Heart right ventricle (tissue), 16 donors: ENCODE measurements around the gene ASIP. TPM values are rescaled to one million over a fixed set of nuclear protein-coding genes. Genes with fewer than 3 reads are reported as not detected.

Experiments used
- ATAC-seq, 8 donors: fragments of 200-7000 bp; cut with Tn5 transposase; one replicate each; pipeline ENCODE4 v1.9.1; 2020; ENCODE audit warnings: mild to moderate bottlenecking in 8 of 8, moderate library complexity in 8 of 8, moderate number of reproducible peaks in 1 of 8
- DNase-seq, 2 donors: peaks; one replicate each; pipeline ENCODE4 v3.0.0-alpha.2; 2020
- H3K27ac ChIP-seq, 10 donors: fragments of 200-600 bp; sonication (generic) in 2 of 10; one replicate each; pipeline versions ENCODE4 v1.5.0 to v1.8.0; 2020 to 2022; ENCODE audit warnings: mild to moderate bottlenecking in 3 of 10
- H3K27me3 ChIP-seq, 7 donors: fragments of 200-600 bp; one replicate each; pipeline ENCODE4 v1.8.0; 2021 to 2022; ENCODE audit warnings: mild to moderate bottlenecking in 2 of 7
- H3K36me3 ChIP-seq, 9 donors: fragments of 200-600 bp; sonication (generic) in 1 of 9; one replicate each; pipeline versions ENCODE4 v1.5.0 to v1.8.0; 2020 to 2022; ENCODE audit warnings: mild to moderate bottlenecking in 2 of 9
- H3K4me1 ChIP-seq, 9 donors: fragments of 200-600 bp; sonication (generic) in 1 of 9; one replicate each; pipeline versions ENCODE4 v1.5.0 to v1.8.0; 2020 to 2022; ENCODE audit warnings: mild to moderate bottlenecking in 4 of 9
- H3K4me3 ChIP-seq, 10 donors: fragments of 200-600 bp; sonication (generic) in 2 of 10; one replicate each; pipeline versions ENCODE4 v1.5.0 to v1.8.0; 2020 to 2022; ENCODE audit warnings: mild to moderate bottlenecking in 7 of 10, moderate library complexity in 2 of 10
- H3K9me3 ChIP-seq, 11 donors: fragments of 200-600 bp in 10 of 11; sonication (generic) in 2 of 11; one replicate each; pipeline versions ENCODE4 v1.5.0 to v1.8.0; 2013 to 2022; ENCODE audit warnings: mild to moderate bottlenecking in 2 of 11, control low read depth in 1 of 11, moderate library complexity in 1 of 11
- WGBS, 2 donors: extraction: QIAGEN DNeasy Blood & Tissue Kit; methylation state at CpG; one replicate each; pipeline ENCODE4 v1.1.7; 2013; ENCODE audit warnings: inconsistent platforms in 1 of 2; 5-methylcytosine and 5-hydroxymethylcytosine counted together
- intact Hi-C, 10 donors: fragments of 100-400 bp; cut with DNase I; formaldehyde crosslinking; loops; one replicate each; pipeline versions ENCODE4 v1.11.1 to v1.14.2; 2022
- polyA plus RNA-seq, 2 donors: library from polyadenylated mRNA; stranded (reverse); fragments of 200-250 nt; gene quantifications; one replicate each; pipeline ENCODE4 v1.2.3, GENCODE V29; 2013
- total RNA-seq, 10 donors: library from RNA; stranded (reverse); fragmentation: NEBNext Ultra II Directional in 3 of 10; extraction: Animal tissue kit (Norgen Biotek cat#: 25700) in 3 of 10; gene quantifications; one replicate each; pipeline versions ENCODE4 v1.2.1 to v1.2.4, GENCODE V29; 2021 to 2023
- TF ChIP-seq, protein P1 (sequence below), 9 donors: fragments of 200-600 bp; sonication (generic) in 2 of 9; IDR thresholded peaks; one replicate each; pipeline versions ENCODE4 v1.5.0 to v1.8.0; 2021 to 2022; ENCODE audit warnings: antibody characterized with exemption in 9 of 9, mild to moderate bottlenecking in 5 of 9, moderate library complexity in 1 of 9
- donor health status: Arrhythmogenic right ventricular cardiomyopathy.
- donor health status: ischemic (EF 13 %, LVEDD 7.1; RV severe dilation, severe dysfunction).
- donor health status: healthy with polysubstance abuse.
- donor health status: DM: no; HTN: yes; CAD: no.
- donor health status: DM: no; HTN: no; CAD: no.
- donor health status: ischemic (EF 25% LVEDD 6.9; RV normal size, moderate dysfunction).
- donor health status: ischemic (EF 25% LVEDD 5.7; RV mildly dilated, moderate dysfunction).
- donor health status: healthy.
- donor health status: DM: yes; HTN: yes; CAD: no.
- donor health status: Ischemic cardiomyopathy.
- donor health status: ischemic (EF 35%, LVEDD 5.7; RV mildly dilated, moderate dysfunction).
- donor health status: nonischemic (EF 11% LVEDD 7.7; RV severe dilation, severe dysfunction).
- donor health status: DM: yes; HTN: yes; CAD: no.
- donor health status: PGD.
- donor health status: ischemic (EF 29% LVEDD 5.4; RV normal size, mild dysfunction).
- donor health status: nonischemic (EF 23%, LVEDD 6.1; RV moderate dilation, normal function).

Gene ASIP
- total and polyA plus RNA-seq, 12 donors = 1.6 to 234 (median 13.1) TPM

DNA sequence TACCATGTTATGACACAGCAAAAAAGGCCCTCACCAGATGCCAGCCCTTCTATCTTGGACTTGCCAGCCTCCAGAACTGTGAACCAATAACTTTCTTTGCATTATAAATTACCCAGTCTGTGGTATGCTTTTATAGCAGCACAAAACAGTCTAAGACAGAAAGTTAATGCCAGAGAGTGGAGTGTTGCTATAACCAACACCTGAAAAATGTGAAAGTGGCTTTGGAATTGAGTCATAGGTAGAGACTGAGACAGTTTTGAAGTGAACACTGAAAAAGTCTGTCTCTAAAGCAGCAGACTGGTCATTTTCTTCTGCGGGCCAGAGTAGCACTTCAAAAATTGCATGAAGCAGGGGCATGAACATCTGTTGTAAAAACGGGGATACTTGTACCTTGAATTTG, 28.0 kb upstream of the ASIP start:
- WGBS, 2 donors = 76 to 88% methylated on average over 2 of the region's 2 CpGs
- ATAC-seq (no peak), DNase-seq (no peak)
- H3K27ac ChIP-seq = no peak overlapping the region
- intact Hi-C loops = no loop called here
- peaks cover 0 to 25% (median 0%) of the 10 kb centered on the region in 7 donors for H3K27me3 ChIP-seq
- no peak overlapping the region for H3K4me3 ChIP-seq
- no peaks in the 10 kb centered on the region for H3K36me3 ChIP-seq
- TF ChIP-seq, protein P1, sequence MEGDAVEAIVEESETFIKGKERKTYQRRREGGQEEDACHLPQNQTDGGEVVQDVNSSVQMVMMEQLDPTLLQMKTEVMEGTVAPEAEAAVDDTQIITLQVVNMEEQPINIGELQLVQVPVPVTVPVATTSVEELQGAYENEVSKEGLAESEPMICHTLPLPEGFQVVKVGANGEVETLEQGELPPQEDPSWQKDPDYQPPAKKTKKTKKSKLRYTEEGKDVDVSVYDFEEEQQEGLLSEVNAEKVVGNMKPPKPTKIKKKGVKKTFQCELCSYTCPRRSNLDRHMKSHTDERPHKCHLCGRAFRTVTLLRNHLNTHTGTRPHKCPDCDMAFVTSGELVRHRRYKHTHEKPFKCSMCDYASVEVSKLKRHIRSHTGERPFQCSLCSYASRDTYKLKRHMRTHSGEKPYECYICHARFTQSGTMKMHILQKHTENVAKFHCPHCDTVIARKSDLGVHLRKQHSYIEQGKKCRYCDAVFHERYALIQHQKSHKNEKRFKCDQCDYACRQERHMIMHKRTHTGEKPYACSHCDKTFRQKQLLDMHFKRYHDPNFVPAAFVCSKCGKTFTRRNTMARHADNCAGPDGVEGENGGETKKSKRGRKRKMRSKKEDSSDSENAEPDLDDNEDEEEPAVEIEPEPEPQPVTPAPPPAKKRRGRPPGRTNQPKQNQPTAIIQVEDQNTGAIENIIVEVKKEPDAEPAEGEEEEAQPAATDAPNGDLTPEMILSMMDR (IDR thresholded peaks at IDR 0.05) = no peak
- peaks cover 0 to 19% (median 1%) of the 10 kb centered on the region in 11 donors for H3K9me3 ChIP-seq
- H3K4me1 ChIP-seq = peaks cover 0 to 17% (median 6%) of the 10 kb centered on the region in 9 donors

DNA sequence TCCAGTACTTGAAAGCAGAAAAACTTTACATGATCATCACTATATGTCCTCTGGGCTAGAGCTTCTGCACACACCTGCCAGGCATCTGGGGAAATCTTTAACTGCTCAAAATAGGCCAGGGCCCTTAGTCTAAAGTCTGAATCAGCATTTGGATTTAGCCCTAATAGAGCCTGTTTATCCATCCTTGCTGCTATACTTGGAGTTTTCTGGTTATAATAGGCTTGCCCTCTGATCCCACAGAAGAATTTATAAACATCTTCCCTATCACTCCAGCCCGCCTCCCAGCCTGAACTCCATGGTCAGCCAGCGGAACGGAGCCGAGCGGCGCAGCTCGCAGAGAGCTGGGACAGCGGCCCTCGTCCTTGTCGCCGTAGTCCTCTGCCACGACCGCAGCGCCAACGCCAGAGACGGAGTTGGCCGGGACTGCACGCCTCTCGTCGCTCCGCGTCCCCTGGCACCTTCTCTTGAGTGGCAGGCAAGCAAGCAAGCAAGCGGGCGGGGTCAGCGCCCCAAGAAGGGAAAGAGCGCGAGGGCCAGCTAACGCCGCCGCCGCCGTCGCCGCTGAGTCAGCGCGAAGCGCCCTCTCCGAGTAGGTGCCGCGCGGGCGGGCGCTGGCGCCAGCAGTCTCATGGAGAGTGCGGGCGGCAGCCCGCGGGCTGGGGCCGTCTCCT, 25.4 kb upstream of the ASIP start:
- DNase-seq = peak; percentile 83 to 85
- H3K4me3 ChIP-seq = peak overlapping the region; percentile 6 to 61 (median 53)
- 2% methylated on average over 49 of the region's 49 CpGs for WGBS, 2 donors
- H3K27ac ChIP-seq = peak overlapping the region in 9 of 10 donors; percentile 53 to 82 (median 75)
- intact Hi-C loops = no loop called here
- H3K4me1 ChIP-seq = peaks cover 0 to 17% (median 6%) of the 10 kb centered on the region in 9 donors
- TF ChIP-seq, protein P1 (IDR thresholded peaks at IDR 0.05) = peak in 2 of 9 donors; percentile 9 to 29
- H3K9me3 ChIP-seq = peaks cover 0 to 19% (median 0%) of the 10 kb centered on the region in 11 donors
- H3K36me3 ChIP-seq = no peaks in the 10 kb centered on the region
- ATAC-seq = peak; percentile 93 to 99 (median 98)
- peaks cover 0 to 33% (median 4%) of the 10 kb centered on the region in 7 donors for H3K27me3 ChIP-seq

DNA sequence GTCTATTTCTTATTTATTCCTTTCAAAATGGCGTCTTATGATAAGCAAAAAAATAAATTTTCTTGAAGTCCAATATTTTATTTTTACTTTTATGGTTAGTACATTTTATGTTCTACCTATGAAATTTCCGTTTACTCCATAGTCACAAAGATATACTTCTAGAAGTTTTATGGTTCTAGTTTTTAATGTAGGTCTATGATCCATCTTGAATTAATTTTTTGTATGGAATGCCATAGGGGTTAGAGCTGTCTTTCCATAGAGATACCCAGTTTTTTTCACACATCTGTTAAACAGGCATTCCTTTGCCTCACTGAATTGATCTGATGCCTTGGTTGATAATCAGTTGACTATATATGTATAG, 24.9 kb upstream of the ASIP start:
- WGBS, 2 donors = 17 to 18% methylated on average over 2 of the region's 2 CpGs
- intact Hi-C loops = no loop called here
- TF ChIP-seq, protein P1 (IDR thresholded peaks at IDR 0.05) = no peak

DNA sequence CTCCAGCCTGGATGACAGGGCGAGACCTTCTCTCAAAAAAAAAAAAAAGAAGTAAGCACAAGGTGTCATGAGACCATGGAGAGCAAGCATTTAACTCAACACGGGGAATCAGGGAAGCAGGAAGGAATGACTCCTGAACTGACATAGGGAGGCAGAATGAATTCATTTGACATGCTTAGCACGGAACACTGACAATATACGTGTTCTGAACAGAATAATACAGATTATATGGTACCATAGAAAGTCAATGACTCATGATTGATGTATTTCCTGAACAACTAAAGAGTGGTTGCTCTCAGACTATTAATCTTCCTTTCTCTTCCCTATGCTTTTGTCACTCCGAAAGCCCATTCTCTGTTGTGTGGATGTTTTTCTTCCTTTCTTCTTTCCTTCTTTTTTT, 20.7 kb upstream of the ASIP start:
- Histone ChIP-seq H3K4me1 (peaks cover 0 to 13% (median 3%) of the 10 kb centered on the region in 9 donors), H3K27ac (no peak overlapping the region), H3K4me3 (no peak overlapping the region), H3K9me3 (no peaks in the 10 kb centered on the region), H3K27me3 (peaks cover 0 to 33% (median 4%) of the 10 kb centered on the region in 7 donors), H3K36me3 (no peaks in the 10 kb centered on the region)
- TF ChIP-seq, protein P1 (IDR thresholded peaks at IDR 0.05) = no peak
- ATAC-seq (no peak), DNase-seq (no peak)
- intact Hi-C loops = no loop called here
- 57 to 66% methylated on average over 5 of the region's 5 CpGs for WGBS, 2 donors

More for the DNA sequence above, 24.9 kb upstream of the ASIP start:
- Histone ChIP-seq H3K36me3 (no peaks in the 10 kb centered on the region), H3K4me3 (peak overlapping the region; percentile 6 to 61 (median 53)), H3K4me1 (peaks cover 0 to 17% (median 6%) of the 10 kb centered on the region in 9 donors), H3K9me3 (peaks cover 0 to 14% (median 0%) of the 10 kb centered on the region in 11 donors), H3K27me3 (peaks cover 0 to 33% (median 4%) of the 10 kb centered on the region in 7 donors), H3K27ac (peak overlapping the region in 9 of 10 donors; percentile 53 to 82 (median 75))
- no peak for ATAC-seq
- DNase-seq = no peak
